Skeletal muscle tissue (tissue), 4 donors: Measurements from ENCODE around the gene UNC93B1. TPM values are rescaled to one million over a fixed set of nuclear protein-coding genes. Genes with fewer than 3 reads are reported as not detected.
"Not testable (repeated sequence)": the region's sequence is repeated elsewhere in the genome, so short reads cannot be mapped to it uniquely, and the experiment has no call there.

Experiments
- H3K27ac ChIP-seq: one replicate; pipeline ENCODE4 v1.7.0; 2013; ENCODE audit warnings: mild to moderate bottlenecking, low read depth, low read length, inconsistent platforms
- H3K27me3 ChIP-seq, 3 donors: one replicate each; pipeline ENCODE4 v1.7.0; 2013; ENCODE audit warnings: low read length in 3 of 3; ENCODE audit not compliant: control insufficient read depth in 3 of 3, insufficient read depth in 3 of 3
- H3K36me3 ChIP-seq, 3 donors: one replicate each; pipeline ENCODE4 v1.7.0; 2013; ENCODE audit warnings: low read length in 3 of 3; ENCODE audit not compliant: control insufficient read depth in 3 of 3, insufficient read depth in 3 of 3
- H3K4me1 ChIP-seq, 3 donors: one replicate each; pipeline ENCODE4 v1.7.0; 2013; ENCODE audit warnings: low read length in 3 of 3, mild to moderate bottlenecking in 3 of 3; ENCODE audit not compliant: control insufficient read depth in 3 of 3, insufficient read depth in 3 of 3
- H3K4me3 ChIP-seq, 3 donors: one replicate each; pipeline ENCODE4 v1.7.0; 2013; ENCODE audit warnings: low read length in 3 of 3
- H3K9ac ChIP-seq, 3 donors: one replicate each; pipeline ENCODE4 v1.7.0; 2013; ENCODE audit warnings: low read length in 3 of 3, mild to moderate bottlenecking in 3 of 3, moderate library complexity in 2 of 3, low read depth in 1 of 3
- H3K9me3 ChIP-seq, 3 donors: one replicate each; pipeline ENCODE4 v1.7.0; 2013; ENCODE audit warnings: low read length in 3 of 3; ENCODE audit not compliant: control insufficient read depth in 3 of 3
- total RNA-seq: library from RNA; depleted of rRNA; stranded (reverse); fragments of >200 nt; gene quantifications from one replicate; pipeline ENCODE4 v1.2.3, GENCODE V29; 2014
- donor health status: Osteomylitis.

Gene UNC93B1
- total RNA-seq, 1 donor from 2014 or later = 10.4 TPM

DNA sequence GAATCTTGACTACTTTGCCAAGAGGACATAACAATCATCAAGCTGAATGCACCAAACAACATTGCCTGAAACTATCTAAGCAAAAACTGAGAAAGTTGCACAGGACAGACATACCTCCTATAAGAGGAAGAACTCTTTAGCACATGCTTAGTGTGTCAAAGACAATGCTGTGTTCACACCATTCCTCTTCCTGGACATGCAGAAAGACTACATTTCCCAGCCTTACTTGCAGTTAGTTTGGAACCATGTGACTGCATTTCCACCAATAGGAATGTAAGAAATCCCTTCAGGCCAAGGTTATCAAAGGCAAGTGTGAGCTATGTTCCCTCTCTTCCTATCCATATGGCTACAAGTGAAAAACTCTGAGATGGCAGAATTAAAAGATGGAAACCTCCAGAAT lies 39.2 kb downstream of the UNC93B1 start:
- not testable (repeated sequence) for H3K27ac ChIP-seq, H3K27me3 ChIP-seq, H3K4me3 ChIP-seq, H3K9me3 ChIP-seq, H3K4me1 ChIP-seq, H3K9ac ChIP-seq, H3K36me3 ChIP-seq

DNA sequence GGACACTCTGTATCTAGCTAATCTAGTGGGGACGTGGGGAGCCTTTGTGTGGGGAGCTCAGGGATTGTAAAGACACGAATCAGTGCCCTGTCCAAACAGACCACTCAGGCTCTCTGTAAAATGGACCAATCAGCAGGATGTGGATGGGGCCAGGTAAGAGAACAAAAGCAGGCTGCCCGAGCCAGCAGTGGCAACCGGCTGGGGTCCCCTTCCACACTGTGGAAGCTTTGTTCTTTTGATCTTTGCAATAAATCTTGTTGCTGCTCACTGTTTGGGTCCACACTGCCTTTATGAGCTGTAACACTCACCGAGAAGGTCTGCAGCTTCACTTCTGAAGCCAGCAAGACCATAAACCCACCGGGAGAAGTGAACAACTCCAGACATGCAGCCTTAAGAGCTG lies 40.0 kb downstream of the UNC93B1 start:
- not testable (repeated sequence) for H3K27ac ChIP-seq, H3K27me3 ChIP-seq, H3K4me3 ChIP-seq, H3K4me1 ChIP-seq, H3K36me3 ChIP-seq, H3K9me3 ChIP-seq, H3K9ac ChIP-seq

DNA sequence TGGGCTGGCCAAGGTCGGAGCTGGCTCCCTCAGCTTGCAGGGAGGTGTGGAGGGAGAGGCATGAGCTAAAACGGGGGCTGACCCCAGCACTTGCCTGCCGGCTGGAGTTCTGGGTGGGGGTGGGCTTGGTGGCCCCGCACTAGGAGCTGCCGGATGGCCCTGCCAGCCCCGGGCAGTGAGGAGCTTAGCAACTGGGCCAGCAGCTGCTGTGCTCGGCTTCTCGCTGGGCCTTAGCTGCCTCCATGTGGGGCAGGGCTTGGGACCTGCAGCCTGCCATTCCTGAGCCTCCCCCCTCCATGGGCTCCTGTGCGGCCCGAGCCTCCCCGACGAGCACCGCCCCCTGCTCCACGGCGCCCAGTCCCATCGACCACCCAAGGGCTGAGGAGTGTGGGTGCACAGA lies 40.7 kb downstream of the UNC93B1 start:
- H3K9me3 ChIP-seq, H3K27ac ChIP-seq, H3K4me3 ChIP-seq, H3K4me1 ChIP-seq, H3K36me3 ChIP-seq, H3K9ac ChIP-seq, H3K27me3 ChIP-seq: not testable (repeated sequence)

DNA sequence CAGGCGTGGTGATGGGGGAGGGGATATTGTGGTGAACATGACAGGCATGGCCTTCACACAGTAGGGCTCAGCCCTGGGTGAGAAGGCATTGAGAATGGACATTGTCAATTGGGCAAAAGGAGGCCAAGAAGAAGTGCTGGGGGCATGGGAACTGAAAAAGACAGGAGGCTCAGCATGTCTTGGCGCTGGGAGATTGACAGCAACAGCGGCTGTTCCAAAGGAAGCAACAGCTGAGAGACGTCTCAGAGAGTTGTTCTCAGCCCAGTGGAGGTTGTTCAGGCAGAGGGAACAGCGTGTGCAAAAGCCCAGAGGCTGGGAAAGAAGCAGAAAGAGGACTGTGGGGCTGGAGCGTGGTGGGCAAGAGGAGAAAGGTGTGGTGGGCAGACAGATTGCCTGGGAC lies 47.7 kb downstream of the UNC93B1 start:
- not testable (repeated sequence) for H3K9ac ChIP-seq, H3K27me3 ChIP-seq, H3K4me1 ChIP-seq, H3K9me3 ChIP-seq, H3K36me3 ChIP-seq, H3K27ac ChIP-seq, H3K4me3 ChIP-seq

DNA sequence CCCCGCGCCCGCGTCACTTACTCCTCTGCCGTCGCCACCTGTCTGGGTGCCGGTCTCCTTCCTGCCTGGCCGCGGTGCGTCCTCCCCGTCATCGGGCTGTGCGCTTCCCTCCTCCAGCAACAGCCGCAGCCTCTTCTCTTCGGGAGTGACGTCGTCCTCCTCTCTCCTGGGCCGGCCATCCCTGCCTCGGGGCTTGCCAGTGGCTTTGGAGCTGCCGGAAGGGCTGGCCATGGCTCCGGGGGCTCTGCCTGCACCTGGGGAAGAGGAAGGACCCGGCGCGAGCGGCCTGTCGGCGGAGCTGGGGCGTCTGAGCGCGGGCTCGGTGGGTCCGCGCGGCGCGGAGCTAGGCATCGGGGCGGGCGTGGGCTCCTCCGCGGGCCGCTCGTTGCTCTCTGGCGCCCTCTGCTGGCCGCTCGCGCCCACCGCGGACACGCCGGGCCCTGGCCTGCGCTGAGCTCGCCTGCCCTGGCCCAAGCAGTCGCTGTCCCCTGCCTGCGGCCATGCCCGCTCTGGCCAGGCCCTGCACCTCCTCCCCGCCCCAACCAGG lies 48.4 kb downstream of the UNC93B1 start:
- H3K27ac ChIP-seq, H3K4me1 ChIP-seq, H3K36me3 ChIP-seq, H3K27me3 ChIP-seq, H3K9me3 ChIP-seq: not testable (repeated sequence)
- Histone ChIP-seq H3K4me3 (peak overlapping the region in 2 of 3 donors; percentile 29 to 51), H3K9ac (peak overlapping the region in 1 of 3 donors; percentile 40)

DNA sequence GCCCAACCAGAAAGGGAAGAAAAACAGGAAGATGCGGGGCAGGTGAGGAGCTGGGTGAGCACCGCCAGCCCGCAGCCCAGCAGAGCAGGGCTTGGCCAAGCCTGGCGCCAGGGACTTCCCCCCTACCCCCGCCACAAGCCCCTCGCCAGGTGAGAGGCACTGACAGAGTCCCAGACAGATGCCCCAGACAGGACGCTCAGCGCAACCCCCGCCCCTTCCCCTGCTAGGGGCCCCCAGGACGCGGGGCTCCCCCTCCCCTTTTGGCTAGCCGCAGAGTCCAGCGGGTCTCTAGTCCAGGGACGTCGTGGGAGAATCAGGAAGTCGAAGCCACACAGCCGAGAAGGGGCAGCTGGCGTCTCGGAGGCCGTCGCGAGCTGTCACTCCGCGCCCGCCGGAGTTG lies 48.9 kb downstream of the UNC93B1 start:
- not testable (repeated sequence) for H3K27ac ChIP-seq, H3K4me1 ChIP-seq, H3K9me3 ChIP-seq, H3K9ac ChIP-seq, H3K36me3 ChIP-seq, H3K4me3 ChIP-seq, H3K27me3 ChIP-seq

DNA sequence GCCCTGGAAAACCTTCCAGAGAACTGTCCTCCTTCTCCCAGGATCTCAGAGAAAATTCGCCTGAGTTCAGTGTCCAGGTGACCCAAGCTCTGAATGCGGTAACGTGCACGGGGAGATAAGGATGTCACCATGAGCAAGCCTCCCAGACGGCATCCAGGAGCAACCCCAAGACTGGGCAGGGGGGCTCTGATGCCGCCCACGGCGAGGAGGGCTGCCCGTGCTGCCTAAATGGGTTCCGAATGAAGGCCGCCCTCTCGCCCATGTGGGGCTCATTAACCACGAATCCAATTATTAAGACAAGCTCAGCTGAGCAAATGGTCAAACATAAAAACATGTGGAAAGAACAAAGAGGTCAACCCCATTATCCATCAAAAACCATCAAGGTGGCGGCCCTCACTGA lies 49.6 kb downstream of the UNC93B1 start:
- not testable (repeated sequence) for H3K9me3 ChIP-seq, H3K4me1 ChIP-seq, H3K27me3 ChIP-seq, H3K36me3 ChIP-seq, H3K27ac ChIP-seq, H3K4me3 ChIP-seq, H3K9ac ChIP-seq

DNA sequence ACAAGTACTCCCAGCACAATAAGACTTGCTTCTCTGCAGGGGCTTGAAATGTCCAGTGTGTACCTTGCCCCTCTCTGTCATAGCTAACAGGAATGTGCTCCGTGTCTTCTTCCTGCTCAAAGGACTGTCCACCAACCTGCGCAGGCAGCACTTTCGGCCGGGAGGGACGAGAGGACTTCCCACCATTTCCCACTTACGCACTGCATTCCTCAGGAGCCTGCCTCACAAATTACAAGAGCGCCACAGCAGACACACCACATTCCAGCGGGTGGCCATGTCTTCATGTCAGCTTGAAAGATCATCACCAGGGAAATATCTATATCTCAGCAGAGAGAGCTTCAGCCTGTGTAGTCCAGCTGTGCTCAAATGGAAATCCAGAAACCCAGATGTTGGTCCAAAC lies 53.2 kb downstream of the UNC93B1 start:
- H3K4me3 ChIP-seq, H3K9ac ChIP-seq, H3K36me3 ChIP-seq, H3K4me1 ChIP-seq, H3K27me3 ChIP-seq, H3K9me3 ChIP-seq, H3K27ac ChIP-seq: not testable (repeated sequence)

DNA sequence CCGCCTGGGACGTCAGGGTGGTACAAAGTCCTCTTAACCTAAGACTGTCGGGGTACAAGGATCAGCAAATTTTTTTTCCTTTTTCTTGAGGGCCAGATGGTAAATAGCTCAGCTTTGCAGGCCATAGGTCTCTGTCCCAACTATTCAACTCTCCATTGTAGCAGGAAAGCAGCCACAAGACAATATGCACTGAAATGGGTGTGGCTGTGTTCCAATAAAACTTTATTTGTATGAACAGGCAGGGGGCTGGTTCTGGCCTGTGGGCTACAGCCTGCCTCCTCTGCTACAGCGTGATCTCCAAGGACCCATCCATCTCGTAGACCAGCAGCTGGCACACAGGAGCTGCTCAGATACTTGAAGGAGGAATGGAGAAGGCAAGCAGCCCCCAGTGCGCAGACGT lies 56.1 kb downstream of the UNC93B1 start:
- not testable (repeated sequence) for H3K4me1 ChIP-seq, H3K27me3 ChIP-seq, H3K36me3 ChIP-seq, H3K4me3 ChIP-seq, H3K9ac ChIP-seq, H3K9me3 ChIP-seq, H3K27ac ChIP-seq

DNA sequence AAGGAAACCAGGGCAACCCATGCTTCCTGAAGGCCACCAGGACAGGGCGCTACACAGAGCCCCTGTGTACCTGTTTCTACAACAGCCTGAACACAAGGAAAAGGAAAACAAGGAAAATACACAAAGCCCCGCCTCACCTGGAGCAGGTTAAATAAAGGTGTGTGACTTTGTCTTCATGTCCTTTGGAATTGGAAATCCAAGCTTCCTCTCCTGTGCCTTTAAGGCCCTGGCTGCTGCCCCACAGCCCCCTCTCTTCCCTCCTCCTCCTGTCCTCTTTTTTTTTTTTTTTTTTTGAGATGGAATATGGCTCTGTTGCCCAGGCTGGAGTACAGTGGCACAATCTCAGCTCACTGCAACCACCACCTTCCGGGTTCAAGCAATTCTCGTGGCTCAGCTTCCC lies 57.5 kb downstream of the UNC93B1 start:
- H3K36me3 ChIP-seq, H3K4me3 ChIP-seq, H3K4me1 ChIP-seq: not testable (repeated sequence)

DNA sequence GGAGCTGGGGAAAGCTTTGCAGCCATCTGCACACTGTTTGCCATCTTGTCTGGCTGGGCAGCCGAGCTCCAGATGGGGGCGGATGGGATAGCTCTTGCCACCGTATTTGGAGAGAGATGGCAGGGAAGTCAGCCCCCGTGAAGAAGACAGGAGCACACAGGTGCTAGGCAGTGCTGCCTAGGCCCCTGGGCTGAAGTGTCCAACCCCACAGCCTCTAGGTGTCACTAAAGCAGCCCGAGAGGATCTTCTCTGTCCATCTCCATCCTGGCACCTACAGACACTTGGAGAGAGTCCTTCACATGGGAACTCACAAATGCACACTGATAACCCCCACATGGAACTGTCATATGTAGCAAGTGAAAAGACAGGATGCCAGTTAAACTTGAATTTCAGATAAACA lies 60.5 kb downstream of the UNC93B1 start:
- not testable (repeated sequence) for H3K9ac ChIP-seq, H3K9me3 ChIP-seq, H3K27me3 ChIP-seq, H3K27ac ChIP-seq, H3K36me3 ChIP-seq, H3K4me3 ChIP-seq, H3K4me1 ChIP-seq

More for the DNA sequence above, 57.5 kb downstream of the UNC93B1 start:
- not testable (repeated sequence) for H3K9ac ChIP-seq, H3K27ac ChIP-seq, H3K9me3 ChIP-seq, H3K27me3 ChIP-seq
